ENCODE results near the gene KRT80. TPM values are rescaled to one million over a fixed set of nuclear protein-coding genes. Genes with fewer than 3 reads are reported as not detected.
A peak's percentile ranks its signal among the peaks of the same experiment; 100 is the strongest.

KRT80 gene
- total RNA-seq, 5 donors from 2014 or later (not counting 1 experiment from before 2014, with no cell fraction given), result 0.09 to 0.12 TPM; not detected in 3

DNA sequence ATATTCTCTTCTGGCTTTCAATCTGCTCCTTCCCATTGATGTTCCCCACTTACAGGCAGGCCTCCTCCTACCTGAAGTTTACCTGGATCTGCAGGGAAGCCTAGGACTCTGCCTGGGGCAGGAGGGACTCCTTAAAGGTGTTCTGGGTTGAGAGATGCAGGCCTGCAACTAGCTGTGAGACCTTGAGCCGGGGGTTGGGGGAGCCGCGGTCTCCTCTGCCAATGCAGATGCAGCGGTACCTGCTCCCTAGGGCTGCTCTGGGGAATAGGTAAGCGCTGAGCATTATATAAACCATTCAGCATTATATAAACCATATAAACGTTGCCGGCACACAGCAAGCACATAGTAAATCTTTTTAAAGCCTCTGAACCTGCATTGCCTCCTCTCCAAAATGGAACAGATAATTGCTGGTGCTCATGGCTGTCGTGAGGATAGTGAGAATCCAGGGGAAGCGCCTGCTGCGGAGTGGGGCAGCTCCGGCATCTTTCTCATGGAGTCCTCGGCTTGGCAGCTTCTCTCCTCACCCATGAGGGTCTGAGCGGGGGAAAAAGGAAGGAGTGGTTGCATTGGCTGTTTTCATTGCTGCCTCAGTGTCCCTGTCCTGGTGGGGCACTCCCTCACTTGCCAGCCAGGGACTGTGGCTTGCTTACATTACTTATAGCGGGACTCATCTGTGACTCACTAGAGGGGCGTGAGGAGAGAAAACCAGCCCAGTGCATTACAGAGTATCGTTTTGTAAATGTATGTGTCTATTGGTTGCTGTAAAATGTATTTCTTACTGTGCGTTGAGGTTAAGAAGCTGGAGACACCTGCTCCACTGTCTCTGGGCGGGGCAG is 12.5 kb upstream of the KRT80 start:
- Mint-ChIP-seq H3K9me3 (no peaks in the 10 kb centered on the region), H3K4me3 (no peak overlapping the region), H3K27me3 (peaks cover 30 to 39% of the 10 kb centered on the region in 2 donors), H3K4me1 (no peaks in the 10 kb centered on the region), H3K27ac (no peak overlapping the region), H3K36me3 (no peaks in the 10 kb centered on the region)
- H3K36me3 ChIP-seq (ENCODE audit: control insufficient read depth in 2 of 2, extremely low read depth in 1 of 2, insufficient read depth in 1 of 2, low read length in 1 of 2), result no peaks in the 10 kb centered on the region
- WGBS (ENCODE audit: insufficient coverage), result 80% methylated on average over 7 of the region's 18 CpGs
- peaks cover 0 to 59% of the 10 kb centered on the region in 2 experiments for H3K27me3 ChIP-seq (replicated peaks in 1 of 2; ENCODE audit: control insufficient read depth in 2 of 2, extremely low read depth in 1 of 2, insufficient read depth in 2 of 2, low read length in 1 of 2)
- ATAC-seq (replicated peaks in 1 of 4) (no peak), DNase-seq (no peak)
- H3K27ac ChIP-seq (ENCODE audit: low read length), result no peak overlapping the region
- no peaks in the 10 kb centered on the region for H3K4me1 ChIP-seq (ENCODE audit: control insufficient read depth in 1 of 2, extremely low read depth in 1 of 2, insufficient read depth in 2 of 2, low read length in 2 of 2)
- H3K9me3 ChIP-seq, result no peaks in the 10 kb centered on the region
- ChIA-PET POLR2A (no interaction called here), CTCF (no interaction called here)
- no peak overlapping the region for H3K4me3 ChIP-seq (ENCODE audit: control insufficient read depth in 1 of 2, extremely low read depth in 1 of 2, low read length in 1 of 2)

DNA sequence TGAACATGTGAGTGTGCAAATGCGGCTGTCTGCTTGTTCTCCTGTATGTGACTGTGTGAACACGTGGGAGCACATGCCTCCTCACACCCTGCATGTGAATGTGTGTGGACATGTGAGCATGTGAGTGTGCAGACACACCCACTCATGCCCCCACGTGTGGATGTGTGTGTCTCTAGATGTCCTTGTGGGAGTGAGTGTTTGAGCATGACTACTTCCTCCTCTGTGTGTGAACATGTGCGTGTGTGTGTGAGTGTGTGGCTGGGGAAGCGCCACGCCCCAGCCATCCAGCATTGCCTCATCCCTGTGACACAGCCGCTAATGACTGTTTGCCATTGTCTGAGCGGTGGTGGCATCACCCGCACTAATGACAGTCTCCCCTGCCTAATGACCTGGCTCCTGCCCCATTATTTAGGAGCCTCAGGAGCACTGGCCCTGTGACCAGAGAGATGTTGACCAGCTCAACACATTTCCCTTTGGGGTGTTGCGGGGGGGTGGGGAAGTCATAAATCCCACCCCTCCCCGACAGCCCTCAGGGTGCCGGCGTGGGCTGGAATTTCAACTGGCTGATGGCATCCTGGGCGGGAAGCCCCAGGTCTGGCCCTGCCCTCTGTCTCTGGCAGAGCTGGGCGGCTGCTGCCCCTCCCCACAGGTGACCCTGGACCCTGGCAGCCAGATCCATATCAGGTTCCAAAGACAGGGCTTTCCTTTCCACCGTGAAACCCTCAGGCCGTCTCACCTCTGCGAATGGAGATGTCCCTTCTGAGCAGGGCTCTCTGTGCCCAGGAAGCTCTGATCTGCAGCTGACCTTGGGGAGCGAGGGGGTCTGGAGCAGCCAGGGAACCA is 11.5 kb upstream of the KRT80 start:
- ChIA-PET CTCF (no interaction called here), POLR2A (no interaction called here)
- Histone ChIP-seq H3K4me1 (ENCODE audit: control insufficient read depth in 1 of 2, extremely low read depth in 1 of 2, insufficient read depth in 2 of 2, low read length in 2 of 2) (no peaks in the 10 kb centered on the region), H3K27ac (ENCODE audit: low read length) (no peak overlapping the region), H3K27me3 (replicated peaks in 1 of 2; ENCODE audit: control insufficient read depth in 2 of 2, extremely low read depth in 1 of 2, insufficient read depth in 2 of 2, low read length in 1 of 2) (peaks cover 0 to 59% of the 10 kb centered on the region in 2 experiments), H3K36me3 (ENCODE audit: control insufficient read depth in 2 of 2, extremely low read depth in 1 of 2, insufficient read depth in 1 of 2, low read length in 1 of 2) (no peaks in the 10 kb centered on the region), H3K9me3 (no peaks in the 10 kb centered on the region), H3K4me3 (ENCODE audit: control insufficient read depth in 1 of 2, extremely low read depth in 1 of 2, low read length in 1 of 2) (no peak overlapping the region)
- Mint-ChIP-seq H3K27me3 (peaks cover 21 to 38% of the 10 kb centered on the region in 2 donors), H3K36me3 (no peaks in the 10 kb centered on the region), H3K4me1 (no peaks in the 10 kb centered on the region), H3K27ac (no peak overlapping the region), H3K9me3 (no peaks in the 10 kb centered on the region), H3K4me3 (no peak overlapping the region)
- 45% methylated on average over 10 of the region's 19 CpGs for WGBS (ENCODE audit: insufficient coverage)
- DNase-seq (peak in 3 of 35 experiments; percentile 17 to 49 (median 19)), ATAC-seq (replicated peaks in 1 of 4) (no peak)

DNA sequence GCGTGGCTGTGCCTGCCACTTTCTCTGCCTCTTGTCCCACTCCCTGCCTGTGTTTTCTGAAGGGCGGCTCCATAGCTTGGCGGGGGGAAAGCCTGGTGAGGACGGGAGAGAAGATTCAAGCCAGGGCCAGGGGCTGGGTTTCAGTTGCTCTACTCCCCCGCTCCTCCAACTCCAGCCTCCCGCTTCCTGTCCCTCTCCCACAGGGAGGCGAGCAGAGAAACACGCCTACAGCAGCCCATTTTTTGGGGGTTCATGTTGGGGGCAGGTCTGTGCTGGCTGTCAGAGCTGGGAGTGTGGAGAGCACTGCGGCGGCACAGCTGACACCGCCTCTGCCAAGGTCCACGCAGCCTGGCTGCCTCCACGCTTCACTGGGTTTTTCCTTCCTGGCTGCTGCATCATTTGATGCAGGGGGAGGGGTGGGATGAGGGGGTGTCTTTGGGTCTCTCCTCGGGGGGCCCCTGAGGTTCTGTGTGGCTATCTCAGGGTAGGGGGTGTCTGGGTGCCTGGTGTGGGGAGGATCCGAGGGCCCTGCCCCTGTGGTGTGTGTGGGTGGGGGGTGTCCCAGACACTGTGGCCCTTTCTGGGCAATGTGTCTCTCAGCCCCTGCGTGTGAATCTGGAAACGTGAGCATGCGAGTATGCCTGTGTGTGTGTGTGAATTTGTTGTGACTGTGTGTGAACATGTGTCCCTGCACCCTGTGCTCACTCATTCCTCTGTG is 10.7 kb upstream of the KRT80 start:
- H3K9me3 Mint-ChIP-seq, result no peaks in the 10 kb centered on the region
- ATAC-seq (replicated peaks in 1 of 4) (no peak), DNase-seq (no peak)
- Histone ChIP-seq H3K36me3 (ENCODE audit: control insufficient read depth in 2 of 2, extremely low read depth in 1 of 2, insufficient read depth in 1 of 2, low read length in 1 of 2) (no peaks in the 10 kb centered on the region), H3K4me1 (ENCODE audit: control insufficient read depth in 1 of 2, extremely low read depth in 1 of 2, insufficient read depth in 2 of 2, low read length in 2 of 2) (no peaks in the 10 kb centered on the region), H3K27me3 (replicated peaks in 1 of 2; ENCODE audit: control insufficient read depth in 2 of 2, extremely low read depth in 1 of 2, insufficient read depth in 2 of 2, low read length in 1 of 2) (peaks cover 0 to 61% of the 10 kb centered on the region in 2 experiments), H3K4me3 (ENCODE audit: control insufficient read depth in 1 of 2, extremely low read depth in 1 of 2, low read length in 1 of 2) (no peak overlapping the region), H3K9me3 (no peaks in the 10 kb centered on the region), H3K27ac (ENCODE audit: low read length) (no peak overlapping the region)
- peaks cover 20 to 38% of the 10 kb centered on the region in 2 donors for H3K27me3 Mint-ChIP-seq
- 16% methylated on average over 5 of the region's 18 CpGs for WGBS (ENCODE audit: insufficient coverage)
- ChIA-PET POLR2A (no interaction called here), CTCF (no interaction called here)
- no peak overlapping the region for H3K27ac Mint-ChIP-seq
- H3K4me1 Mint-ChIP-seq, result no peaks in the 10 kb centered on the region
- H3K36me3 Mint-ChIP-seq, result no peaks in the 10 kb centered on the region
- no peak overlapping the region for H3K4me3 Mint-ChIP-seq

GRCh38 chr12:52201451-52201839 is 9.6 kb upstream of the KRT80 start:
- Mint-ChIP-seq H3K9me3 (no peaks in the 10 kb centered on the region), H3K4me1 (no peaks in the 10 kb centered on the region), H3K4me3 (no peak overlapping the region), H3K27me3 (peaks cover 16 to 35% of the 10 kb centered on the region in 2 donors), H3K27ac (no peak overlapping the region), H3K36me3 (no peaks in the 10 kb centered on the region)
- no peak for DNase-seq
- H3K9me3 ChIP-seq, result no peaks in the 10 kb centered on the region
- H3K27ac ChIP-seq (ENCODE audit: low read length), result no peak overlapping the region
- no peaks in the 10 kb centered on the region for H3K4me1 ChIP-seq (ENCODE audit: control insufficient read depth in 1 of 2, extremely low read depth in 1 of 2, insufficient read depth in 2 of 2, low read length in 2 of 2)
- WGBS (ENCODE audit: insufficient coverage), result 15% methylated on average over 2 of the region's 3 CpGs
- H3K36me3 ChIP-seq (ENCODE audit: control insufficient read depth in 2 of 2, extremely low read depth in 1 of 2, insufficient read depth in 1 of 2, low read length in 1 of 2), result no peaks in the 10 kb centered on the region
- ChIA-PET POLR2A (no interaction called here), CTCF (no interaction called here)
- no peak for ATAC-seq (replicated peaks in 1 of 4)
- no peak overlapping the region for H3K4me3 ChIP-seq (ENCODE audit: control insufficient read depth in 1 of 2, extremely low read depth in 1 of 2, low read length in 1 of 2)
- peaks cover 0 to 61% of the 10 kb centered on the region in 2 experiments for H3K27me3 ChIP-seq (replicated peaks in 1 of 2; ENCODE audit: control insufficient read depth in 2 of 2, extremely low read depth in 1 of 2, insufficient read depth in 2 of 2, low read length in 1 of 2)

DNA sequence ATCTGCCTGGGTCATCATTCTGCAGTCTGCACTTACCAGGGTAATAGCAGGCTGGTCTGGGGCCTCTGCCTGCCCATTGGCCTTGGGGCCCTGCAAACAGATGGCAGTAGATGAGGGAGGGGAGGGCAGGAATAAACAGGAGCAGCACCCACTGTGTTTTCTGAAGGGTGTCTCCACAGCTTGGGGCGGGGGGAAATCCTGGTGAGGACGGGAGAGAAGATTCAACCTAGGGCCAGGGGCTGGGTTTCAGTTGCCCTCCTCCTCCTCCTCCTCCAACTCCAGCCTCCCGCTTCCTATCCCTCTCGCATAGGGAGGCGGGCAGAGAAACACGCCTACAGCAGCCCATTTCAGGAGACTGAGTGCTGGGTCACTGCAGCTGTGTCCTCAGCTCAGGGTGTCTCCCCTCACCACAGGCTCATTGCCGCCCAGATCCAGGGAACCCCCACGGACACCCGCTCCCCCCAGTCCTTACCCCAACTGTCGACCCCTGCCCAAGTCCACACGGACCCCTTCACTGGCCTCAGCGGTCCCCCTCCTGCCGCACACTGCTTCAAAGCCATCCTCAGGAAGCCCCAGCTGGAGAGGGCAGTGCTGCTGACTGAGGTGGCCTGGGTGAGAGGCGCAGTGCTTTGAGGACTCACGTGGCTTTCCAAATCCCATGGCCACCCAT is 9.1 kb upstream of the KRT80 start:
- 85% methylated on average over 13 of the region's 15 CpGs for WGBS (ENCODE audit: insufficient coverage)
- Histone ChIP-seq H3K4me1 (ENCODE audit: control insufficient read depth in 1 of 2, extremely low read depth in 1 of 2, insufficient read depth in 2 of 2, low read length in 2 of 2) (no peaks in the 10 kb centered on the region), H3K4me3 (ENCODE audit: control insufficient read depth in 1 of 2, extremely low read depth in 1 of 2, low read length in 1 of 2) (no peak overlapping the region), H3K27me3 (replicated peaks in 1 of 2; ENCODE audit: control insufficient read depth in 2 of 2, extremely low read depth in 1 of 2, insufficient read depth in 2 of 2, low read length in 1 of 2) (peaks cover 0 to 60% of the 10 kb centered on the region in 2 experiments), H3K9me3 (no peaks in the 10 kb centered on the region), H3K27ac (ENCODE audit: low read length) (no peak overlapping the region), H3K36me3 (ENCODE audit: control insufficient read depth in 2 of 2, extremely low read depth in 1 of 2, insufficient read depth in 1 of 2, low read length in 1 of 2) (no peaks in the 10 kb centered on the region)
- Mint-ChIP-seq H3K9me3 (no peaks in the 10 kb centered on the region), H3K27ac (no peak overlapping the region), H3K36me3 (no peaks in the 10 kb centered on the region), H3K4me3 (no peak overlapping the region), H3K27me3 (peaks cover 13 to 35% of the 10 kb centered on the region in 2 donors), H3K4me1 (no peaks in the 10 kb centered on the region)
- no peak for ATAC-seq (replicated peaks in 1 of 4)
- ChIA-PET POLR2A (no interaction called here), CTCF (no interaction called here)
- no peak for DNase-seq

All from T-cell (primary cell).